GM12878 (cell line): ENCODE results near the gene SMCO4. TPM values are rescaled to one million over a fixed set of nuclear protein-coding genes. Genes with fewer than 3 reads are reported as not detected.

Experiments used
- ATAC-seq: fragments of 200-7000 bp; cut with Tn5 transposase; 3 replicates; pipeline ENCODE4 v1.9.1; 2020; ENCODE audit warnings: mild to moderate bottlenecking, moderate library complexity
- BruUV-seq: library from RNA; stranded (reverse); fragments of 400-500 nt; replicated peaks from 2 replicates; lab custom pipeline; 2021; lab: Mats Ljungman, UMichigan
- CTCF ChIA-PET: fragments of 300-600 bp; sonication (Branson Sonifier 250); formaldehyde crosslinking; extraction: SDS; loops from one replicate; lab custom pipeline; 2021; ENCODE audit warnings: inconsistent platforms; lab: Yijun Ruan, JAX
- POLR2A ChIA-PET: fragments of 350-600 bp; formaldehyde crosslinking; extraction: SDS; loops from one replicate; lab custom pipeline; 2021; ENCODE audit warnings: inconsistent platforms; lab: Charles Lee
- RAD21 ChIA-PET: fragments of 300-600 bp; sonication (Branson Sonifier 250); formaldehyde crosslinking; loops from one replicate; lab custom pipeline; 2023; ENCODE audit warnings: antibody characterized with exemption; ENCODE audit not compliant: unreplicated experiment; lab: Charles Lee
- SMC1A ChIA-PET: fragments of 300-600 bp; sonication (Branson Sonifier 250); formaldehyde crosslinking; loops from one replicate; lab custom pipeline; 2023; ENCODE audit not compliant: unreplicated experiment, uncharacterized antibody; lab: Charles Lee
- DNase-seq: peaks from one replicate; pipeline ENCODE4 v3.0.0-alpha.2; 2011; ENCODE audit warnings: low read depth, low spot score
- FAIRE-seq: peaks from 3 replicates; lab custom pipeline; 2011; peaks lifted over from hg19 to GRCh38; lab: Jason Lieb, UNC
- H2AFZ ChIP-seq: 2 replicates; pipeline ENCODE4 v1.6.0; 2011; ENCODE audit warnings: low read depth, low read length, control low read depth; ENCODE audit not compliant: control insufficient read depth
- H3K27ac ChIP-seq: 2 replicates; pipeline ENCODE4 v1.5.1; 2011; ENCODE audit warnings: control low read depth; ENCODE audit not compliant: control insufficient read depth, insufficient read depth
- H3K27me3 ChIP-seq, 2 experiments: replicated peaks in 1 of 2; 2 replicates each; pipeline versions ENCODE4 v1.6.0 to v1.6.1; 2011; ENCODE audit warnings: low read length in 1 of 2; ENCODE audit not compliant: control insufficient read depth in 2 of 2, insufficient read depth in 2 of 2
- H3K36me3 ChIP-seq, 2 experiments: 2 replicates each; pipeline ENCODE4 v1.5.1; 2011; ENCODE audit warnings: low read length in 1 of 2; ENCODE audit not compliant: control insufficient read depth in 2 of 2, insufficient read depth in 2 of 2
- H3K4me1 ChIP-seq: 2 replicates; pipeline ENCODE4 v1.6.1; 2011; ENCODE audit warnings: mild to moderate bottlenecking, low read length, moderate library complexity, mixed read lengths; ENCODE audit not compliant: control insufficient read depth, insufficient read depth
- H3K4me2 ChIP-seq: 2 replicates; pipeline ENCODE4 v1.6.0; 2011; ENCODE audit warnings: control low read depth; ENCODE audit not compliant: control insufficient read depth, insufficient read depth
- H3K4me3 ChIP-seq: fragments of 200-600 bp; sonication (generic); 2 replicates; pipeline ENCODE4 v1.5.1; 2016
- H3K79me2 ChIP-seq: 2 replicates; pipeline ENCODE4 v1.6.0; 2011; ENCODE audit warnings: low read length; ENCODE audit not compliant: control insufficient read depth, insufficient read depth
- H3K9ac ChIP-seq: 2 replicates; pipeline ENCODE4 v1.8.0; 2011; ENCODE audit warnings: low read length, control low read depth, mixed read lengths; ENCODE audit not compliant: control insufficient read depth, insufficient read depth
- H3K9me3 ChIP-seq: replicated peaks from 3 replicates; pipeline ENCODE4 v1.5.1; 2011; ENCODE audit warnings: mild to moderate bottlenecking, low read length; ENCODE audit not compliant: control insufficient read depth, insufficient read depth
- H4K20me1 ChIP-seq: 2 replicates; pipeline ENCODE4 v1.6.0; 2011; ENCODE audit not compliant: control insufficient read depth, insufficient read depth
- BACH1 ChIP-seq: fragments of 450-650 bp; IDR thresholded peaks from 2 replicates; pipeline ENCODE4 v1.6.1; 2017; ENCODE audit warnings: mild to moderate bottlenecking, borderline replicate concordance
- CHD1 ChIP-seq: IDR thresholded peaks from 2 replicates; pipeline ENCODE4 v1.6.1; 2012; ENCODE audit warnings: low read depth, low read length, improper control_type of control experiment
- CHD2 ChIP-seq: IDR thresholded peaks from 2 replicates; pipeline ENCODE4 v1.6.1; 2011; ENCODE audit warnings: low read depth, low read length, improper control_type of control experiment, borderline replicate concordance
- CHD4 ChIP-seq: fragments of 200-600 bp; sonication (generic); IDR thresholded peaks from 2 replicates; pipeline ENCODE4 v1.6.1; 2016; ENCODE audit warnings: mild to moderate bottlenecking
- HDAC6 ChIP-seq: fragments of 200-600 bp; sonication (generic); IDR thresholded peaks from one replicate; pipeline ENCODE4 v1.8.0; 2017; ENCODE audit warnings: antibody characterized with exemption; ENCODE audit not compliant: unreplicated experiment
- IKZF1 ChIP-seq: fragments of 450-650 bp; conservative IDR thresholded peaks from 2 replicates; pipeline ENCODE4 v1.6.1; 2017; ENCODE audit warnings: antibody characterized with exemption, mild to moderate bottlenecking
- IKZF2 ChIP-seq, 2 experiments: fragments of 450-650 bp; IDR thresholded peaks; 2 replicates each; pipeline ENCODE4 v1.6.1; 2017; ENCODE audit warnings: mild to moderate bottlenecking in 2 of 2, moderate library complexity in 2 of 2
- IRF4 ChIP-seq: IDR thresholded peaks from 2 replicates; pipeline ENCODE4 v1.6.1; 2011; ENCODE audit warnings: low read depth, low read length
- MTA3 ChIP-seq: IDR thresholded peaks from 2 replicates; pipeline ENCODE4 v1.6.1; 2012; ENCODE audit warnings: low read length, inconsistent platforms, borderline replicate concordance
- MYB ChIP-seq: fragments of 150-350 bp; IDR thresholded peaks from 2 replicates; pipeline ENCODE4 v1.6.1; 2014; ENCODE audit warnings: mild to moderate bottlenecking, low read depth, low read length, borderline replicate concordance
- PAX5 ChIP-seq: IDR thresholded peaks from 2 replicates; pipeline ENCODE4 v1.6.1; 2011; ENCODE audit warnings: low read depth, low read length, borderline replicate concordance
- RFX5 ChIP-seq: IDR thresholded peaks from 2 replicates; pipeline ENCODE4 v1.6.1; 2011; ENCODE audit warnings: low read depth, low read length, improper control_type of control experiment
- SRF ChIP-seq, 2 experiments: IDR thresholded peaks; 2 replicates each; pipeline ENCODE4 v1.6.1; 2011; ENCODE audit warnings: low read depth in 2 of 2, low read length in 2 of 2, mild to moderate bottlenecking in 1 of 2, moderate library complexity in 1 of 2
- STAT1 ChIP-seq: fragments of 450-650 bp; conservative IDR thresholded peaks from 2 replicates; pipeline ENCODE4 v1.6.1; 2014; ENCODE audit warnings: antibody characterized with exemption, mild to moderate bottlenecking
- WGBS: methylation state at CpG from one replicate; pipeline ENCODE4 v1.1.6; 2016; ENCODE audit warnings: low lambda C conversion rate; ENCODE audit not compliant: insufficient replicate concordance, insufficient coverage; ENCODE audit errors: missing lambda C conversion rate; 5-methylcytosine and 5-hydroxymethylcytosine counted together
- in situ Hi-C: fragments of 300-500 bp; cut with MboI; formaldehyde crosslinking; loops from 9 replicates; pipeline ENCODE4 v1.14.3; 2018; ENCODE audit warnings: mixed read lengths
- intact Hi-C: fragments of 100-400 bp; cut with micrococcal nuclease; formaldehyde crosslinking; loops from one replicate; pipeline ENCODE4 v1.14.2; 2022; ENCODE audit not compliant: unreplicated experiment
- polyA plus RNA-seq, 11 experiments: library from polyadenylated mRNA; depleted of rRNA in 4 of 11; unstranded in 6 of 11; stranded (reverse) in 5 of 11; fragments of >200 nt; fragmentation: Nextera tagmentation in 4 of 11; fragmentation: Illumina TruSeq in 1 of 11; extraction: Ambion mirVana in 4 of 11; extraction: Trizol in 1 of 11; gene quantifications; 1 replicate in 1 of 11; 2 replicates in 10 of 11; pipeline versions ENCODE4 v1.2.1 to v1.2.3, GENCODE V29; 2011 to 2016; ENCODE audit warnings: inconsistent platforms in 2 of 11, missing spikeins in 2 of 11, low read depth in 1 of 11
- total RNA-seq, 4 experiments: library from RNA; depleted of rRNA in 3 of 4; stranded (reverse); fragments of >200 nt in 3 of 4; fragmentation: Illumina TruSeq in 1 of 4; extraction: Trizol in 1 of 4; gene quantifications; 2 replicates each; pipeline versions ENCODE4 v1.2.1 to v1.2.3, GENCODE V29; 2013 to 2021
- TF ChIP-seq, protein P1 (sequence below): fragments of 450-650 bp; IDR thresholded peaks from 2 replicates; pipeline ENCODE4 v1.6.1; 2018; ENCODE audit warnings: mild to moderate bottlenecking, low read depth, moderate library complexity; ENCODE audit not compliant: partially characterized antibody
- TF ChIP-seq, protein P2 (sequence below): fragments of 450-650 bp; conservative IDR thresholded peaks from 2 replicates; pipeline ENCODE4 v1.6.1; 2017; ENCODE audit warnings: mild to moderate bottlenecking, moderate library complexity

SMCO4 gene
- total and polyA plus RNA-seq, 10 of the 15 experiments (the other 5 are each of a cell fraction or from before 2014, with no cell fraction given), result 3.6 to 59.9 (median 27.9) TPM

- TF ChIP-seq, protein P1, sequence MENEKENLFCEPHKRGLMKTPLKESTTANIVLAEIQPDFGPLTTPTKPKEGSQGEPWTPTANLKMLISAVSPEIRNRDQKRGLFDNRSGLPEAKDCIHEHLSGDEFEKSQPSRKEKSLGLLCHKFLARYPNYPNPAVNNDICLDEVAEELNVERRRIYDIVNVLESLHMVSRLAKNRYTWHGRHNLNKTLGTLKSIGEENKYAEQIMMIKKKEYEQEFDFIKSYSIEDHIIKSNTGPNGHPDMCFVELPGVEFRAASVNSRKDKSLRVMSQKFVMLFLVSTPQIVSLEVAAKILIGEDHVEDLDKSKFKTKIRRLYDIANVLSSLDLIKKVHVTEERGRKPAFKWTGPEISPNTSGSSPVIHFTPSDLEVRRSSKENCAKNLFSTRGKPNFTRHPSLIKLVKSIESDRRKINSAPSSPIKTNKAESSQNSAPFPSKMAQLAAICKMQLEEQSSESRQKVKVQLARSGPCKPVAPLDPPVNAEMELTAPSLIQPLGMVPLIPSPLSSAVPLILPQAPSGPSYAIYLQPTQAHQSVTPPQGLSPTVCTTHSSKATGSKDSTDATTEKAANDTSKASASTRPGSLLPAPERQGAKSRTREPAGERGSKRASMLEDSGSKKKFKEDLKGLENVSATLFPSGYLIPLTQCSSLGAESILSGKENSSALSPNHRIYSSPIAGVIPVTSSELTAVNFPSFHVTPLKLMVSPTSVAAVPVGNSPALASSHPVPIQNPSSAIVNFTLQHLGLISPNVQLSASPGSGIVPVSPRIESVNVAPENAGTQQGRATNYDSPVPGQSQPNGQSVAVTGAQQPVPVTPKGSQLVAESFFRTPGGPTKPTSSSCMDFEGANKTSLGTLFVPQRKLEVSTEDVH, result no peak
- no peak for TF ChIP-seq RFX5
- no peak for TF ChIP-seq HDAC6
- TF ChIP-seq, all 136 proteins: peak for 0
Observed at GRCh38 chr11:93552874-93553273, 9.7 kb upstream of the SMCO4 start (continued).

GRCh38 chr11:93549976-93550375 lies 6.8 kb upstream of the SMCO4 start:
- intact Hi-C loops, result no loop called here
- no peak for ATAC-seq

More at GRCh38 chr11:93549976-93550375, 6.8 kb upstream of the SMCO4 start:
- ChIA-PET POLR2A (interaction anchor here (0.9 kb wide), 1 partner anchor 75 kb away, joined by 3 read pairs; no protein-coding TSS in a partner anchor), SMC1A (interaction anchor here (1.0 to 2.3 kb wide), 4 partner anchors 8 to 117 kb away, joined by 3 to 9 read pairs (median 4); no protein-coding TSS in a partner anchor), CTCF (interaction anchor here (1.3 to 1.5 kb wide), 3 partner anchors 8 to 316 kb away, joined by 3 to 7 read pairs (median 4); no protein-coding TSS in a partner anchor), RAD21 (interaction anchor here (0.9 kb wide), 1 partner anchor 65 kb away, joined by 3 read pairs; no protein-coding TSS in a partner anchor)
- H3K4me3 ChIP-seq, result no peak overlapping the region
- H3K9ac ChIP-seq, result no peak overlapping the region
- H3K27ac ChIP-seq, result no peak overlapping the region
- no peaks in the 10 kb centered on the region for H3K36me3 ChIP-seq
- no peaks in the 10 kb centered on the region for H3K79me2 ChIP-seq
- no peaks in the 10 kb centered on the region for H4K20me1 ChIP-seq
- in situ Hi-C loops, result no loop called here
- H3K9me3 ChIP-seq, result no peaks in the 10 kb centered on the region
- no TSS peak for BruUV-seq
- H3K4me1 ChIP-seq, result no peaks in the 10 kb centered on the region; the same call in 1 of the 2 replicates
- H3K27me3 ChIP-seq, result 0 out of 4 replicates have a peak, but pooled peaks cover 0 to 2% of the 10 kb centered on the region in 2 experiments
- FAIRE-seq (no peak), DNase-seq (no peak)
- H2AFZ ChIP-seq, result no peak overlapping the region
- H3K4me2 ChIP-seq, result no peak overlapping the region
- 44% methylated on average over 4 of the region's 4 CpGs for WGBS
- no peak for TF ChIP-seq IKZF2 (IDR thresholded peaks at IDR 0.05)
- TF ChIP-seq, protein P2, sequence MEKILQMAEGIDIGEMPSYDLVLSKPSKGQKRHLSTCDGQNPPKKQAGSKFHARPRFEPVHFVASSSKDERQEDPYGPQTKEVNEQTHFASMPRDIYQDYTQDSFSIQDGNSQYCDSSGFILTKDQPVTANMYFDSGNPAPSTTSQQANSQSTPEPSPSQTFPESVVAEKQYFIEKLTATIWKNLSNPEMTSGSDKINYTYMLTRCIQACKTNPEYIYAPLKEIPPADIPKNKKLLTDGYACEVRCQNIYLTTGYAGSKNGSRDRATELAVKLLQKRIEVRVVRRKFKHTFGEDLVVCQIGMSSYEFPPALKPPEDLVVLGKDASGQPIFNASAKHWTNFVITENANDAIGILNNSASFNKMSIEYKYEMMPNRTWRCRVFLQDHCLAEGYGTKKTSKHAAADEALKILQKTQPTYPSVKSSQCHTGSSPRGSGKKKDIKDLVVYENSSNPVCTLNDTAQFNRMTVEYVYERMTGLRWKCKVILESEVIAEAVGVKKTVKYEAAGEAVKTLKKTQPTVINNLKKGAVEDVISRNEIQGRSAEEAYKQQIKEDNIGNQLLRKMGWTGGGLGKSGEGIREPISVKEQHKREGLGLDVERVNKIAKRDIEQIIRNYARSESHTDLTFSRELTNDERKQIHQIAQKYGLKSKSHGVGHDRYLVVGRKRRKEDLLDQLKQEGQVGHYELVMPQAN, result no peak
- no peak for TF ChIP-seq MYB
- TF ChIP-seq CHD2, result no peak
- TF ChIP-seq IRF4, result no peak
- no peak for TF ChIP-seq PAX5
- TF ChIP-seq STAT1, result no peak
- TF ChIP-seq MTA3, result no peak
- no peak for TF ChIP-seq CHD4
- no peak for TF ChIP-seq CHD1
- no peak for TF ChIP-seq BACH1
- TF ChIP-seq IKZF1, result no peak
- no peak for TF ChIP-seq SRF (IDR thresholded peaks at IDR 0.05; ENCODE audit: low read depth in 2 of 2, low read length in 2 of 2)
- TF ChIP-seq, all 136 proteins: peak for 0
